SJSA1 (cell line): ENCODE results near the gene AKAP10. TPM values are rescaled to one million over a fixed set of nuclear protein-coding genes. Genes with fewer than 3 reads are reported as not detected.
A peak's percentile ranks its signal among the peaks of the same experiment; 100 is the strongest.
"Not testable (repeated sequence)": the region's sequence is repeated elsewhere in the genome, so short reads cannot be mapped to it uniquely, and the experiment has no call there.

Source experiments
- DNase-seq, 2 experiments: peaks; one replicate each; pipeline ENCODE4 v3.0.0-alpha.2; 2015 to 2020; ENCODE audit warnings: low spot score in 2 of 2, low read depth in 1 of 2
- H3K27ac ChIP-seq: fragments of 250-450 bp; sonication (Bioruptor Pico); 2 replicates; pipeline ENCODE4 v1.5.1; 2020; ENCODE audit warnings: mild to moderate bottlenecking, moderate library complexity
- H3K27me3 ChIP-seq: fragments of 250-450 bp; sonication (Bioruptor Pico); replicated peaks from 2 replicates; pipeline ENCODE4 v1.5.1; 2020; ENCODE audit warnings: mild to moderate bottlenecking, moderate library complexity
- H3K36me3 ChIP-seq: fragments of 250-450 bp; sonication (Bioruptor Pico); 2 replicates; pipeline ENCODE4 v1.5.1; 2020; ENCODE audit warnings: mild to moderate bottlenecking
- H3K4me1 ChIP-seq: fragments of 250-450 bp; sonication (Bioruptor Pico); replicated peaks from 2 replicates; pipeline ENCODE4 v1.6.1; 2021; ENCODE audit warnings: mild to moderate bottlenecking
- H3K4me3 ChIP-seq: fragments of 250-450 bp; sonication (Bioruptor Pico); 2 replicates; pipeline ENCODE4 v1.5.1; 2020; ENCODE audit warnings: mild to moderate bottlenecking
- H3K9me3 ChIP-seq: fragments of 250-450 bp; sonication (Bioruptor Pico); replicated peaks from 2 replicates; pipeline ENCODE4 v1.5.1; 2020; ENCODE audit warnings: mild to moderate bottlenecking
- total RNA-seq: library from RNA; depleted of rRNA; stranded (reverse); fragments of >200 nt; shearing (Covaris generic); gene quantifications from 2 replicates; pipeline ENCODE4 v1.2.3, GENCODE V29; 2014

The AKAP10 gene
- total RNA-seq, 1 experiment from 2014 or later: 18.2 TPM

- no peaks in the 10 kb centered on the region for H3K4me1 ChIP-seq
- no peak for DNase-seq
- no peaks in the 10 kb centered on the region for H3K27me3 ChIP-seq
- no peaks in the 10 kb centered on the region for H3K36me3 ChIP-seq
- no peak overlapping the region for H3K4me3 ChIP-seq
- H3K9me3 ChIP-seq: no peaks in the 10 kb centered on the region
- no peak overlapping the region for H3K27ac ChIP-seq
These were observed 91.5 kb downstream of the AKAP10 start for GRCh38 chr17:19886116-19886515.

GRCh38 chr17:19883537-19884215 is 94.0 kb downstream of the AKAP10 start:
- Histone ChIP-seq H3K4me1 (no peaks in the 10 kb centered on the region), H3K36me3 (no peaks in the 10 kb centered on the region), H3K27me3 (no peaks in the 10 kb centered on the region), H3K4me3 (no peak overlapping the region), H3K27ac (no peak overlapping the region), H3K9me3 (no peaks in the 10 kb centered on the region)
- DNase-seq: no peak

- H3K36me3 ChIP-seq: no peaks in the 10 kb centered on the region
- no peaks in the 10 kb centered on the region for H3K9me3 ChIP-seq
- H3K27ac ChIP-seq: no peak overlapping the region
- H3K4me3 ChIP-seq: no peak overlapping the region
- no peak for DNase-seq
- H3K27me3 ChIP-seq: no peaks in the 10 kb centered on the region
- H3K4me1 ChIP-seq: no peaks in the 10 kb centered on the region
These were observed 97.2 kb downstream of the AKAP10 start for GRCh38 chr17:19880393-19880792.

- Histone ChIP-seq H3K4me3 (no peak overlapping the region), H3K36me3 (no peaks in the 10 kb centered on the region)
These were observed 100.2 kb downstream of the AKAP10 start for GRCh38 chr17:19877364-19877945.

GRCh38 chr17:19876529-19877161 is 101.0 kb downstream of the AKAP10 start:
- DNase-seq: no peak
- H3K4me1 ChIP-seq: no peaks in the 10 kb centered on the region
- H3K4me3 ChIP-seq: no peak overlapping the region
- no peaks in the 10 kb centered on the region for H3K36me3 ChIP-seq
- H3K27ac ChIP-seq: no peak overlapping the region
- no peaks in the 10 kb centered on the region for H3K9me3 ChIP-seq
- no peaks in the 10 kb centered on the region for H3K27me3 ChIP-seq

More at GRCh38 chr17:19877364-19877945, 100.2 kb downstream of the AKAP10 start:
- H3K4me1 ChIP-seq: no peaks in the 10 kb centered on the region
- no peaks in the 10 kb centered on the region for H3K27me3 ChIP-seq
- no peak overlapping the region for H3K27ac ChIP-seq
- DNase-seq: no peak
- H3K9me3 ChIP-seq: no peaks in the 10 kb centered on the region

GRCh38 chr17:19874256-19874655 is 103.4 kb downstream of the AKAP10 start:
- Histone ChIP-seq H3K4me1 (no peaks in the 10 kb centered on the region), H3K4me3 (no peak overlapping the region), H3K9me3 (no peaks in the 10 kb centered on the region), H3K27ac (no peak overlapping the region), H3K27me3 (no peaks in the 10 kb centered on the region), H3K36me3 (no peaks in the 10 kb centered on the region)
- DNase-seq: no peak

GRCh38 chr17:19873346-19873745 is 104.3 kb downstream of the AKAP10 start:
- Histone ChIP-seq H3K36me3 (no peaks in the 10 kb centered on the region), H3K4me3 (no peak overlapping the region), H3K27ac (no peak overlapping the region), H3K27me3 (no peaks in the 10 kb centered on the region), H3K4me1 (no peaks in the 10 kb centered on the region), H3K9me3 (no peaks in the 10 kb centered on the region)
- no peak for DNase-seq

GRCh38 chr17:19868079-19868395 is 109.6 kb downstream of the AKAP10 start:
- H3K36me3 ChIP-seq: peaks cover 11% of the 10 kb centered on the region
- H3K4me1 ChIP-seq: peaks cover 18% of the 10 kb centered on the region
- no peak overlapping the region for H3K27ac ChIP-seq
- peak overlapping the region; percentile 86 for H3K4me3 ChIP-seq
- peaks cover 7% of the 10 kb centered on the region for H3K9me3 ChIP-seq
- H3K27me3 ChIP-seq: no peaks in the 10 kb centered on the region
- DNase-seq: no peak

- peak; percentile 50 to 55 for DNase-seq
- Histone ChIP-seq H3K27me3 (no peaks in the 10 kb centered on the region), H3K36me3 (peaks cover 11% of the 10 kb centered on the region), H3K4me1 (peaks cover 18% of the 10 kb centered on the region), H3K27ac (peak within 1 kb of the TSS; percentile 53), H3K4me3 (peak within 1 kb of the TSS; percentile 86), H3K9me3 (peaks cover 7% of the 10 kb centered on the region)
These were observed 110.1 kb downstream of the AKAP10 start, which contains the start of gene ULK2 for GRCh38 chr17:19867329-19868078. Gene ULK2 (minus strand): TSS chr17:19867936. CDS start chr17:19867417, 519 bp downstream.

GRCh38 chr17:19867079-19867328 is 110.6 kb downstream of the AKAP10 start:
- peak; percentile 64 for DNase-seq
- H3K27me3 ChIP-seq: no peaks in the 10 kb centered on the region
- peaks cover 7% of the 10 kb centered on the region for H3K9me3 ChIP-seq
- peaks cover 18% of the 10 kb centered on the region for H3K4me1 ChIP-seq
- peak overlapping the region; percentile 53 for H3K27ac ChIP-seq
- H3K36me3 ChIP-seq: peaks cover 11% of the 10 kb centered on the region
- peak overlapping the region; percentile 86 for H3K4me3 ChIP-seq

- Histone ChIP-seq H3K9me3 (peaks cover 7% of the 10 kb centered on the region), H3K4me1 (peaks cover 18% of the 10 kb centered on the region), H3K4me3 (no peak overlapping the region), H3K27ac (no peak overlapping the region), H3K36me3 (peaks cover 11% of the 10 kb centered on the region), H3K27me3 (no peaks in the 10 kb centered on the region)
- no peak for DNase-seq
These were observed 112.6 kb downstream of the AKAP10 start for GRCh38 chr17:19865021-19865420.

GRCh38 chr17:19860647-19861177 is 116.9 kb downstream of the AKAP10 start:
- H3K27ac ChIP-seq, H3K4me3 ChIP-seq, H3K4me1 ChIP-seq, H3K27me3 ChIP-seq, H3K36me3 ChIP-seq, DNase-seq, H3K9me3 ChIP-seq: not testable (repeated sequence)

- H3K4me1 ChIP-seq: no peaks in the 10 kb centered on the region
- H3K27me3 ChIP-seq: no peaks in the 10 kb centered on the region
- no peaks in the 10 kb centered on the region for H3K9me3 ChIP-seq
- no peak for DNase-seq
- H3K27ac ChIP-seq: no peak overlapping the region
- no peak overlapping the region for H3K4me3 ChIP-seq
- H3K36me3 ChIP-seq: no peaks in the 10 kb centered on the region
These were observed 120.0 kb downstream of the AKAP10 start for GRCh38 chr17:19857640-19858039.
